ENCODE measurements around the gene DACT2.

Gene DACT2, protein sequence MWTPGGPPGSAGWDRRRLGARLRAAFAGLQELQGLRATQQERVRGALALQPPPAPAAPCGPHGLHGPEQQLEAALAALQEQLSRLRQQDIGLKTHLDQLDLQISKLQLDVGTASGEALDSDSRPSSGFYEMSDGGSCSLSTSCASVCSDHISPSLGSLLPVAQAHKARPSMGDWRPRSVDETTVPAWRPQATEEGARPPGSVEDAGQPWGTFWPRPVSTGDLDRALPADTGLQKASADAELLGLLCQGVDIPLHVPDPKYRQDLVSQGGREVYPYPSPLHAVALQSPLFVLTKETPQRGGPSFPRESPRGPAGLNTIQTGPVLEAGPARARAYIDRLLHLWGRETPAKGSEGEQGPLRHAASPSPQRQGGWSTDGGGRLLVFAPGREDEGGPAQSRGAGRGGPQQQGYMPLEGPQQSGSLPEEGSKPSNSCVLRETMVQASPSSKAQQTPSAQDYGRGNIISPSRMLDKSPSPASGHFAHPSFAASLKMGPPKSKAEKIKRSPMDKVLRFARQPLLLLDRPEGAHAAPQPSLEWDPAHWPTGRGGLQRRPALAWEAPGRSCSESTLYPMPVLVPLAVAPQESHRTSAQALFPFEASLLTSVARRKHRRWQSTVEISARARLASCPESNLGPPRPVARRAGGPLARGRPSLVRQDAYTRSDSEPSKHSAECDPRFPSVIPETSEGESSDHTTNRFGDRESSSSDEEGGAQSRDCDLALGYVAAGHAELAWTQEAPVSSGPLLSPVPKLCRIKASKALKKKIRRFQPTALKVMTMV

DNA sequence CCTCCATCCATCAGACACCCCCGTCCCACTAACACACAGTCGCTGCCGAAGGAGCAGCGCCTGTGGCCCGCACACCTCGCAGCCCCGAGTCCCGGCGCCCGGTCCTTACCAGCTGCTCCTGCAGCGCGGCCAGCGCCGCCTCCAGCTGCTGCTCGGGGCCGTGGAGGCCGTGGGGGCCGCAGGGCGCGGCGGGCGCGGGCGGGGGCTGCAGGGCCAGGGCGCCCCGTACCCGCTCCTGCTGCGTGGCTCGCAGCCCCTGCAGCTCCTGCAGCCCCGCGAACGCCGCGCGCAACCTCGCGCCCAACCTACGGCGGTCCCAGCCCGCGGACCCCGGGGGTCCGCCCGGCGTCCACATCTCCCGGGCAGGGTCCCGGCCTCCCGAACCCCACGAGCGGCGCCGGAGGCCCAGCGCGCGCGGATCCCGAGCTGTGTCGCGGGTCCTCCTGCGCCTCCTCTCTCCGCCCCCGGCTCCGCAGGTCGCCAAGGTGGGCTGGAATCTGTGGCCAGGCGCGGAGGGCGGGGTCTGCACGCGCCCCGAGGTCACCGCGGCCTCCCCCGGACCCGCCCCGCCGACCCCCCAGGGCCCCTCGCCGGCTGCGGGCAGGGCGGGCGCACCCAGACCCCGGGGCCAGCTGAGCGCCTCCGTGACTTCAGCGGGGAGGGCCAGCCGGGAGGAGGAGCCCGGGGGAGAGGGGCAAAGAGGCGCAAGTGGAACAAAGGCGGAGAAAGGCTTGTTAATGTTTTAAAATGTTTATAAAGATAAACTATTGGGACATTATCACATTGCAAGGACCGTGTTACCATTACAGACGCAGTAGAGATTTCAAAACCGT, at the start of gene DACT2:
TSS of gene DACT2 (minus strand) at position 499 of the 833 bp plus-strand sequence. CDS start at position 355, 144 bp downstream.
- Histone ChIP-seq H3K27ac (no peak within 1 kb of the TSS), H3K4me2 (no peak within 1 kb of the TSS), H3K9ac (no peak within 1 kb of the TSS), H3K36me3 (no peaks in the 10 kb centered on the region), H4K20me1 (no peaks in the 10 kb centered on the region), H3K9me3 (replicated peaks in 1 of 11) (peaks cover 13 to 30% (median 24%) of the 10 kb centered on the region in 11 experiments; a peak in 20 of 22 replicates), H3K27me3 (no peaks in the 10 kb centered on the region), H3K4me1 (no peaks in the 10 kb centered on the region), H3K4me3 (no peak within 1 kb of the TSS)
- TF ChIP-seq Cebpa-rat (IDR thresholded peaks at IDR 0.05): no peak

DNA sequence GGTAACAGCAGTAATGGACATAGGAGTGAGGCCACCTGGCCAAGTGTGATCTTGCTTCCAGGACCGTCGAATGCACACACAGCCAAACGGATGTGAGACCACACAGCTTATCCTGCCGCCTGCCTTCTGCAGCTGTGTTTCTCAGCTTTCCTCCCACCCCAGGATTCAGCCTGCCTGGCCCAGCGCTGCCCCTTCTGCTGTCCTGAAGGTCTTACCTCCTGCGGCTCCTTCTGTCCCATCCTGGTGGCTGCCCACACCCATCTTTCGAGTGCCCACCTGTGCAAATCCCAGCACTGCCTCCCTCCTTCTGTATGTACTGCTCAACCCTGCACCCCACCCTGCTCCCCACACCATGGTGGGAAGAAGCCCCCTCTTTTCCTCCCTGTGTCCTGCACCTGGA, 49.4 kb upstream of the DACT2 start:
- Histone ChIP-seq H3K4me3 (no peak overlapping the region), H3K9ac (no peak overlapping the region), H3K4me1 (peaks cover 0 to 17% (median 7%) of the 10 kb centered on the region in 10 experiments; a peak in 14 of 20 replicates), H3K4me2 (no peak overlapping the region), H4K20me1 (no peaks in the 10 kb centered on the region; a peak in 1 of 22 replicates), H3K27ac (no peak overlapping the region), H3K36me3 (no peaks in the 10 kb centered on the region), H3K9me3 (replicated peaks in 1 of 11) (peaks cover 0 to 15% (median 10%) of the 10 kb centered on the region in 11 experiments; a peak in 7 of 22 replicates), H3K27me3 (peaks cover 0 to 8% (median 0%) of the 10 kb centered on the region in 11 experiments; a peak in 4 of 22 replicates)
- TF ChIP-seq Cebpa-rat (IDR thresholded peaks at IDR 0.05): no peak

DNA sequence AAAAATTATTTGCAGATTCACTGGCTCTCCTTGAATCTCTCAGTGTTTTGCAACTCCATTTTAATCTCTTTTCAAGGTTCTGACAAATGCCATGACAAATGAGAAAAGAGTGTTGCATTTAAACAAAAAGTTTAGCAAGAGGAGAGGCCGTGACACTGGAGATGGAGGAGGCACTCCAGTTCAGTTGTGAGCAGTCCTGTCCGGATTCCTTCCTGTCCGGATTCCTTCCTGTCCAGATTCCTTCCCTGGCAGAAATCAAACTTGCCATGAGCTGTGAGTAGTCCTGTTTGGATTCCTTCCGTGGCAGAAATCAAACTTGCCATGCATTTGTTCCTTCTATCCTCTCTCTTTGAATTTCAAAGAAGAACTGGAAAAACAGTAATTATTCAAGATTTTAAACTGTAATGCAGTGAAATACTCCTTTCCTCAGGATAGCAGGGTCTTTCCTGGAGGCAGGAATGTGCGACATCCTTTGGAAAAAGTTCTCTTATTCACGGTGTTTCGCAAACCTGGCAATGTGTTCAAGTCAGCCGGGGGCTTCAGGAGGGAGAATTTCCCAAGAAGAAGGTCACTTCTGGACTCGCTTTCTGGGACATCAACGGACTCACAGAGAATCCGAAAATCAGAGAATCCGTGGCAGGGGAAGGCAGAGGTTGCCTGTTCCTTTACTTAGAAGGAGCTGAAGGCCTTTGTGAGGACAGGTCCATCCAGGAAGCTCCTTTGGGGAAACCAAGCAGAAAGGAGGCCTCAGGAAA, 48.7 kb upstream of the DACT2 start:
- TF ChIP-seq Cebpa-rat (IDR thresholded peaks at IDR 0.05): no peak
- Histone ChIP-seq H3K36me3 (no peaks in the 10 kb centered on the region), H3K27me3 (peaks cover 0 to 8% (median 0%) of the 10 kb centered on the region in 11 experiments; a peak in 4 of 22 replicates)

DNA sequence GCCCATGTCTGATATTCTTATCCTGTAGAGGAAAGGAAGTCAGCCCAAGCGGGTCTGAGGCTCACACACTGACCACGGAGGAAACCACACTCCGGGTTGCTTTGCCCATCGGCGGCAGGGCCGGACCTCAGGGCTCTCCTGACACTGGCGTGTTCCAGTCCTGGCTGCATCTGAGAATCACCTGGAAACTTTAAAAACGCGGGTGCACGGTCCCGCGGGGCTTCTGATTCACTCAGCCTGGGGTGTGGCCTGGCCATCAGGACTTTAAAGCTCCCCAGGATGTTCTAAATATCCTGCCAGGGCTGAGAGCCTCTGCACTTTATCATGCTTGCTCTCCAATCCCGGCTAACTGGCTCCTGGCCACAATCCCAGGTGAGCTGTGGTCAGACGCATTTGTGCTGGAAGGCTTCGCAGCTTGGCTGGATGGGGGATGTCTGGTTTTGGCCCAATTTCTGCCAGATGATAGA, 47.7 kb upstream of the DACT2 start:
- Histone ChIP-seq H3K9ac (no peak overlapping the region; a peak in 1 of 22 replicates), H4K20me1 (no peaks in the 10 kb centered on the region), H3K36me3 (no peaks in the 10 kb centered on the region), H3K9me3 (replicated peaks in 1 of 11) (peaks cover 0 to 15% (median 10%) of the 10 kb centered on the region in 11 experiments; a peak in 7 of 22 replicates), H3K4me2 (peak overlapping the region in 9 of 11 experiments; percentile 18 to 54 (median 46); a peak in 15 of 22 replicates), H3K4me3 (no peak overlapping the region), H3K27me3 (peaks cover 0 to 8% (median 0%) of the 10 kb centered on the region in 11 experiments; a peak in 4 of 22 replicates), H3K4me1 (peaks cover 0 to 17% (median 7%) of the 10 kb centered on the region in 10 experiments; a peak in 14 of 20 replicates), H3K27ac (no peak overlapping the region)
- TF ChIP-seq Cebpa-rat (IDR thresholded peaks at IDR 0.05): no peak

More for the DNA sequence above, 48.7 kb upstream of the DACT2 start:
- peaks cover 0 to 17% (median 7%) of the 10 kb centered on the region in 10 experiments; a peak in 14 of 20 replicates for H3K4me1 ChIP-seq
- peaks cover 0 to 15% (median 10%) of the 10 kb centered on the region in 11 experiments; a peak in 7 of 22 replicates for H3K9me3 ChIP-seq (replicated peaks in 1 of 11)
- no peak overlapping the region for H3K9ac ChIP-seq
- H3K27ac ChIP-seq: no peak overlapping the region
- no peak overlapping the region for H3K4me3 ChIP-seq
- no peak overlapping the region for H3K4me2 ChIP-seq
- H4K20me1 ChIP-seq: no peaks in the 10 kb centered on the region

DNA sequence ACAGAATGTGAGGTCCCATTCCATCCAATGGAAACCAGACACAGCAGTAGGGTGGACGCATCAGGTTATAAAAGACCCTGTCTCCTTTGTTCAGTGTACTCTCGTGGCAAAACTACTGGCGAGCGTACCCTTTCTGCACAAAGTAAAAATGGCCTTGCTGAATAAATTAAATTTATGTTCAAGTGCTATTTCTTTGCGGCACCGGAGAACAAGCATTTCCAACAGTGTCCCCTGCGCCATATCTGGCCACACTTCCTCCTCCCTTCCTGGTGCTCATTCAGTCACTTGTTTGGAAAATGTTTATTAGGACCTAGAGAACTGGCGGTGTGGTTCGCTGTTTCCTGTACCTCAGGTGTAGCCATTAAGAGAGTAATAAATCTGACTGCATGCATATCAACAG, 46.9 kb upstream of the DACT2 start:
- no peak overlapping the region for H3K27ac ChIP-seq
- no peak for TF ChIP-seq Cebpa-rat (IDR thresholded peaks at IDR 0.05)
- H3K36me3 ChIP-seq: no peaks in the 10 kb centered on the region
- no peak overlapping the region for H3K4me3 ChIP-seq
- H4K20me1 ChIP-seq: no peaks in the 10 kb centered on the region
- peaks cover 3 to 19% (median 14%) of the 10 kb centered on the region in 11 experiments; a peak in 17 of 22 replicates for H3K9me3 ChIP-seq (replicated peaks in 1 of 11)
- peaks cover 0 to 17% (median 7%) of the 10 kb centered on the region in 10 experiments; a peak in 14 of 20 replicates for H3K4me1 ChIP-seq
- peak overlapping the region in 3 of 11 experiments; percentile 7 to 51 (median 44); a peak in 2 of 22 replicates for H3K4me2 ChIP-seq
- H3K27me3 ChIP-seq: peaks cover 0 to 8% (median 0%) of the 10 kb centered on the region in 11 experiments; a peak in 4 of 22 replicates
- no peak overlapping the region for H3K9ac ChIP-seq

DNA sequence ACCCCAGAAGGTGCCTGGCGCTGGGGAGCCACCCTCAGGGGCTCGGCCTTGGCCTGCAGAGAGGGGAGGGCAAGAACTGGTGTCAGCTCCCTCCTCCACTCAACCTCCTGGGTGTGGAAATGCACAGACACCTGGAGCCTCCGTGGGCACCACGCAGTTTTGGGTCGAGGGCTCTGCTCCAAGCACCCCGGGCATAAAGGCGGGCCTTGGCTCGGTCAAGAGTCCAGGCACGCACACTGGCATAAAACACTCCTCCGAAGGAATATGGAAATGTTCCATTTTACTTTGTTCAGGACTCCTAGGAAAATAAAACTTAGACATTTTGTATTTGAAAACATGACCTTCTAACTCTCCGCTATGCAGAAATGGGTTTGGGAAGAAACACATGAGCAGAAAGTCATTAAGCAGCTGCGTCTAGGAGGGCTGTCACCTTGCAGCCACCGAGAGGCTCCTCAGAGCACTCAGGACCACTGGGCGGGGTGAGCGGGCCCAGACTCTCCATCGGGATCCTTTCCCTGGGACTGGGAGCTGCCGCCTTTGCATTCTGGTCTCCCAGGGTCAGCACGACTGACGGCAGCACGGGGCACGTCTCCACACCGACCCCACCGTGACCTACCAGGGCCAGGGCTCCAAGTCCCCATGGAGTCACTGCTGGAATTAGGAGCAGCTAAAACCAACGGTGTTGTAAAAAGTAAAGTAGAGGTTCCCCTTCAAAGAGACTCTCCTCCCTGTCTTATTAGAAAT, 46.0 kb upstream of the DACT2 start:
- Histone ChIP-seq H3K36me3 (no peaks in the 10 kb centered on the region), H3K4me2 (no peak overlapping the region), H3K4me1 (peaks cover 0 to 17% (median 7%) of the 10 kb centered on the region in 10 experiments; a peak in 14 of 20 replicates), H4K20me1 (no peaks in the 10 kb centered on the region), H3K27ac (no peak overlapping the region), H3K27me3 (peaks cover 0 to 8% (median 0%) of the 10 kb centered on the region in 11 experiments; a peak in 4 of 22 replicates), H3K4me3 (no peak overlapping the region), H3K9ac (no peak overlapping the region), H3K9me3 (replicated peaks in 1 of 11) (peaks cover 8 to 24% (median 19%) of the 10 kb centered on the region in 11 experiments; a peak in 19 of 22 replicates)
- no peak for TF ChIP-seq Cebpa-rat (IDR thresholded peaks at IDR 0.05)

DNA sequence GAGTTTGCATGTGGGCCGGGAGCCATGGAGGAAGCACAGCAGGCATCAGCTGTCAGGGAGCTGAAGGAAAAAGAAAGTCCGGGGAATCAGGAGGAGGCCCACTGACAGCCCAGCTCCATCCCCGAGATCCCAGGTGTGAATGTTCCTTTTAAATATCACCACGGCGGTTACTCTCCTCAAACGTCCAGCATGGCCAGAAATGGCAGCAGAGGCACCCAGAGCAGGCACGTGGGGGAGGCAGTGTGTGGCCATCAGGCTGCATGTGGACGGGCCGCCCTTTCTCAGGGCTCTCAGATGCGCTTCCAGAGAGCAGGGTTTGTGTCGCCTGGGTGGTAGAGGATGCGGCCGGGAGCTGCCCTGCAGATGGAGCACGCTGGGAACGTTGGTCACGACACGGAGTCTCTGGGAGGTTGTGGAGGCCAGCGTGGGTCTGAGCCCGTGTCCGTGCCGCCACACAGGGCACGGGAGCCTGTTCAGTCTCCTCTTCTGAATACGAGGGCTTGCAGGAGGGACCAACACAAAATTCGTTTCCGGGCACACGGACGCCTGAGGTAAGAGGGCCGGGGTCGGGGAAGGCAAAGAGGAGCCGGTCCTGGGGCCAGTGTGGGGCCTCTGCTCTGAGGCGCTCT, 45.3 kb upstream of the DACT2 start:
- TF ChIP-seq Cebpa-rat (IDR thresholded peaks at IDR 0.05): no peak
- H3K27me3 ChIP-seq: peaks cover 0 to 8% (median 0%) of the 10 kb centered on the region in 11 experiments; a peak in 4 of 22 replicates

More for the DNA sequence above, 45.3 kb upstream of the DACT2 start:
- H3K4me1 ChIP-seq: peaks cover 0 to 17% (median 7%) of the 10 kb centered on the region in 10 experiments; a peak in 14 of 20 replicates
- no peak overlapping the region for H3K4me2 ChIP-seq
- H4K20me1 ChIP-seq: no peaks in the 10 kb centered on the region
- no peak overlapping the region for H3K27ac ChIP-seq
- no peak overlapping the region for H3K9ac ChIP-seq
- H3K4me3 ChIP-seq: no peak overlapping the region
- no peaks in the 10 kb centered on the region for H3K36me3 ChIP-seq
- H3K9me3 ChIP-seq (replicated peaks in 1 of 11): peaks cover 8 to 30% (median 20%) of the 10 kb centered on the region in 11 experiments; a peak in 19 of 22 replicates
